ENCODE results near the gene GPRIN3.
"Not testable (repeated sequence)": the region's sequence is repeated elsewhere in the genome, so short reads cannot be mapped to it uniquely, and the experiment has no call there.

Gene GPRIN3

GRCh38 chr4:89204624-89205023 lies 103.0 kb downstream of the GPRIN3 start:
- TF ChIP-seq CTCF (IDR thresholded peaks at IDR 0.05; ENCODE audit: control insufficient read depth, extremely low read depth, insufficient read depth): no peak
- DNase-seq (ENCODE audit: low read depth): peak; percentile 35
- no peak overlapping the region for H3K4me3 ChIP-seq (ENCODE audit: low read depth, low read length)

- TF ChIP-seq CTCF (IDR thresholded peaks at IDR 0.05; ENCODE audit: control insufficient read depth, extremely low read depth, insufficient read depth): no peak
- DNase-seq (ENCODE audit: low read depth): peak; percentile 32
- no peak overlapping the region for H3K4me3 ChIP-seq (ENCODE audit: low read depth, low read length)
Measured at GRCh38 chr4:89203902-89204301, 103.7 kb downstream of the GPRIN3 start.

GRCh38 chr4:89199394-89199793 lies 108.2 kb downstream of the GPRIN3 start:
- not testable (repeated sequence) for DNase-seq (ENCODE audit: low read depth); H3K4me3 ChIP-seq (ENCODE audit: low read depth, low read length)

GRCh38 chr4:89197920-89198319 lies 109.7 kb downstream of the GPRIN3 start:
- no peak overlapping the region for H3K4me3 ChIP-seq (ENCODE audit: low read depth, low read length)
- TF ChIP-seq CTCF (IDR thresholded peaks at IDR 0.05; ENCODE audit: control insufficient read depth, extremely low read depth, insufficient read depth): no peak
- DNase-seq (ENCODE audit: low read depth): no peak

- no peak for TF ChIP-seq CTCF (IDR thresholded peaks at IDR 0.05; ENCODE audit: control insufficient read depth, extremely low read depth, insufficient read depth)
- peak; percentile 73 for DNase-seq (ENCODE audit: low read depth)
Measured at GRCh38 chr4:89196745-89197144, 110.9 kb downstream of the GPRIN3 start.

GRCh38 chr4:89196056-89196674 lies 111.4 kb downstream of the GPRIN3 start:
- H3K4me3 ChIP-seq (ENCODE audit: low read depth, low read length): no peak overlapping the region
- DNase-seq (ENCODE audit: low read depth): no peak
- no peak for TF ChIP-seq CTCF (IDR thresholded peaks at IDR 0.05; ENCODE audit: control insufficient read depth, extremely low read depth, insufficient read depth)

More at GRCh38 chr4:89196745-89197144, 110.9 kb downstream of the GPRIN3 start:
- H3K4me3 ChIP-seq (ENCODE audit: low read depth, low read length): no peak overlapping the region

- H3K4me3 ChIP-seq (ENCODE audit: low read depth, low read length): no peak overlapping the region
- no peak for TF ChIP-seq CTCF (IDR thresholded peaks at IDR 0.05; ENCODE audit: control insufficient read depth, extremely low read depth, insufficient read depth)
- DNase-seq (ENCODE audit: low read depth): no peak
Measured at GRCh38 chr4:89193843-89194242, 113.8 kb downstream of the GPRIN3 start.

All from LNCaP clone FGC (cell line).